ENCODE measurements around the gene XRCC4.

Gene XRCC4

GRCh38 chr5:83096660-83097339, 19.5 kb downstream of the XRCC4 start:
- DNase-seq (ENCODE audit: low read depth, low spot score): peak; percentile 5
- no peak overlapping the region for H3K4me3 ChIP-seq (ENCODE audit: low read depth, low read length)
- no peak for TF ChIP-seq CTCF (IDR thresholded peaks at IDR 0.05; ENCODE audit: low read depth, low read length)
- in situ Hi-C loops (cut with HindIII; ENCODE audit: low sequenced_read_pairs): no loop called here

- peak; percentile 48 for DNase-seq (ENCODE audit: low read depth, low spot score)
- in situ Hi-C loops (cut with HindIII; ENCODE audit: low sequenced_read_pairs): no loop called here
- H3K4me3 ChIP-seq (ENCODE audit: low read depth, low read length): no peak overlapping the region
- TF ChIP-seq CTCF (IDR thresholded peaks at IDR 0.05; ENCODE audit: low read depth, low read length): no peak
These were observed 20.4 kb downstream of the XRCC4 start for GRCh38 chr5:83097689-83098231.

- no peak for DNase-seq (ENCODE audit: low read depth, low spot score)
- in situ Hi-C loops (cut with HindIII; ENCODE audit: low sequenced_read_pairs): no loop called here
- TF ChIP-seq CTCF (IDR thresholded peaks at IDR 0.05; ENCODE audit: low read depth, low read length): no peak
These were observed 21.7 kb downstream of the XRCC4 start for GRCh38 chr5:83099001-83099400.

GRCh38 chr5:83099445-83099844, 22.1 kb downstream of the XRCC4 start:
- no peak for TF ChIP-seq CTCF (IDR thresholded peaks at IDR 0.05; ENCODE audit: low read depth, low read length)
- in situ Hi-C loops (cut with HindIII; ENCODE audit: low sequenced_read_pairs): no loop called here
- no peak for DNase-seq (ENCODE audit: low read depth, low spot score)
- no peak overlapping the region for H3K4me3 ChIP-seq (ENCODE audit: low read depth, low read length)

More at GRCh38 chr5:83099001-83099400, 21.7 kb downstream of the XRCC4 start:
- no peak overlapping the region for H3K4me3 ChIP-seq (ENCODE audit: low read depth, low read length)

- TF ChIP-seq CTCF (IDR thresholded peaks at IDR 0.05; ENCODE audit: low read depth, low read length): no peak
- DNase-seq (ENCODE audit: low read depth, low spot score): no peak
- in situ Hi-C loops (cut with HindIII; ENCODE audit: low sequenced_read_pairs): no loop called here
- H3K4me3 ChIP-seq (ENCODE audit: low read depth, low read length): no peak overlapping the region
These were observed 24.2 kb downstream of the XRCC4 start for GRCh38 chr5:83101514-83101913.

- in situ Hi-C loops (cut with HindIII; ENCODE audit: low sequenced_read_pairs): no loop called here
- no peak for TF ChIP-seq CTCF (IDR thresholded peaks at IDR 0.05; ENCODE audit: low read depth, low read length)
- DNase-seq (ENCODE audit: low read depth, low spot score): no peak
- no peak overlapping the region for H3K4me3 ChIP-seq (ENCODE audit: low read depth, low read length)
These were observed 25.1 kb downstream of the XRCC4 start for GRCh38 chr5:83102364-83102980.

Measured in astrocyte of the spinal cord (primary cell).